ENCODE data around the gene SYNE4. TPM values are rescaled to one million over a fixed set of nuclear protein-coding genes. Genes with fewer than 3 reads are reported as not detected.
"Not testable (repeated sequence)": the region's sequence is repeated elsewhere in the genome, so short reads cannot be mapped to it uniquely, and the experiment has no call there.

Gene SYNE4
- total RNA-seq, 1 donor, result not detected

DNA sequence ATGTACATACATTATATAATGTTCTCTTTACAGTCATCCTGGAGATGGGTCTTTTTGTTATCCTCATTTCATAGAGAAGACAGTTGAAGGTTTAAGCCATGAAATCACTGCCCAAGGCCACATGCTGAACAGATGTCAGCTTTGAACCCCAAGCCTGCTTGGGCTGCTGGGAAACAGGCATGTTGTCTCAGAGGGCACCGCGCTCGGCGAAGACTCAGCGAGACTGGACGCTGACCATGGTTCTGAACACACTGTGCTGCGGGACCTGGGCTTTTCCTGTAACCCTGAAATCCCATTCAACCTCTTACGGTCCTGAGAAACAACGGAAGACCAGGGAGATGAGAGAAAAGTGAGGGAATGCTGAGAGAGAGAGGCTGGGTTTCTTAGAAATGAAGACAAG is 45.1 kb downstream of the SYNE4 start:
- no peak overlapping the region for H3K4me3 ChIP-seq (ENCODE audit: low read depth, low read length)
- peak; percentile 62 for DNase-seq (ENCODE audit: low read depth)
- no peak for TF ChIP-seq CTCF (IDR thresholded peaks at IDR 0.05; ENCODE audit: insufficient read depth, low read depth, low read length)

GRCh38 chr19:35960432-35960972 is 48.1 kb downstream of the SYNE4 start:
- no peak overlapping the region for H3K4me3 ChIP-seq (ENCODE audit: low read depth, low read length)
- no peak for TF ChIP-seq CTCF (IDR thresholded peaks at IDR 0.05; ENCODE audit: insufficient read depth, low read depth, low read length)
- no peak for DNase-seq (ENCODE audit: low read depth)

DNA sequence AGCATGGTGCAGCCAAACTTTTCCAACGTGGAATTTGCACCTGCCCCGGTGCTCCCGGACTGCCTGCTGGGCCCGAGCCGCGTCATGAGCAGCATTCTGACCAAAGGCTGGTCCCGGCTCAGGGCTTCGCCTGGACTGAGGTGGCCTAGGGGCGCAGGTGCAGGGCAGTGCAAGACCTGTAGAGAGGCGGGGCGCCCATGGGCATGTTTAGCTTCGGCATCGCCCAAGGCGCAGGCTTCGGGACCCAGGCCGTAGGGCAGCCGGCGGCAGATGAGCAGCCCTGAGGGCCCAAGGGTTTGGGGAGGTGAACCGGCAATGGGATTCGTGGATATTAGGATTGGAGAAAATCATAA is 48.7 kb downstream of the SYNE4 start:
- no peak overlapping the region for H3K4me3 ChIP-seq (ENCODE audit: low read depth, low read length)
- no peak for TF ChIP-seq CTCF (IDR thresholded peaks at IDR 0.05; ENCODE audit: insufficient read depth, low read depth, low read length)
- DNase-seq (ENCODE audit: low read depth), result no peak

GRCh38 chr19:35959040-35959967 is 49.3 kb downstream of the SYNE4 start:
- peak; percentile 31 for TF ChIP-seq CTCF (IDR thresholded peaks at IDR 0.05; ENCODE audit: insufficient read depth, low read depth, low read length)
- no peak for DNase-seq (ENCODE audit: low read depth)
- H3K4me3 ChIP-seq (ENCODE audit: low read depth, low read length), result no peak overlapping the region

DNA sequence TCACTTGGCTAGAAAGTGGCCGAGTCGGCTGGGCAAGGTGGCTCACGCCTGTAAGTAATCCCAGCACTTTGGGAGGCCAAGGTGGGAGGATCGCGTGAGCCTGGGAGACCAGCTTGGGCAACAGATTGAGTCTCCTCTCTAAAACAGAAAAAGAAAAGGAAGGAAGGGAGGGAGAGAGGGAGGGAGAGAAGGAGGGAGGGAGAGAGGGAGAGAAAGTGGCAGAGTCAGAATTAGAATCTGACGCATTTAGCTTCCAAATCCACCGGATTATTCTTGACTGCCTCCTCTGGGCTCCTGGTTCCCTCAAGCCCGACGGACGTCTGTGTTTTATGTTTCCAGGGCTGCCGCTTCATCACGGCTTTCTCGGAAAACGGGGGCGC is 50.0 kb downstream of the SYNE4 start:
- TF ChIP-seq CTCF (IDR thresholded peaks at IDR 0.05; ENCODE audit: insufficient read depth, low read depth, low read length), result no peak
- no peak for DNase-seq (ENCODE audit: low read depth)
- H3K4me3 ChIP-seq (ENCODE audit: low read depth, low read length), result no peak overlapping the region

- DNase-seq (ENCODE audit: low read depth); H3K4me3 ChIP-seq (ENCODE audit: low read depth, low read length): not testable (repeated sequence)
Measured at GRCh38 chr19:35957411-35957810, 51.2 kb downstream of the SYNE4 start.

DNA sequence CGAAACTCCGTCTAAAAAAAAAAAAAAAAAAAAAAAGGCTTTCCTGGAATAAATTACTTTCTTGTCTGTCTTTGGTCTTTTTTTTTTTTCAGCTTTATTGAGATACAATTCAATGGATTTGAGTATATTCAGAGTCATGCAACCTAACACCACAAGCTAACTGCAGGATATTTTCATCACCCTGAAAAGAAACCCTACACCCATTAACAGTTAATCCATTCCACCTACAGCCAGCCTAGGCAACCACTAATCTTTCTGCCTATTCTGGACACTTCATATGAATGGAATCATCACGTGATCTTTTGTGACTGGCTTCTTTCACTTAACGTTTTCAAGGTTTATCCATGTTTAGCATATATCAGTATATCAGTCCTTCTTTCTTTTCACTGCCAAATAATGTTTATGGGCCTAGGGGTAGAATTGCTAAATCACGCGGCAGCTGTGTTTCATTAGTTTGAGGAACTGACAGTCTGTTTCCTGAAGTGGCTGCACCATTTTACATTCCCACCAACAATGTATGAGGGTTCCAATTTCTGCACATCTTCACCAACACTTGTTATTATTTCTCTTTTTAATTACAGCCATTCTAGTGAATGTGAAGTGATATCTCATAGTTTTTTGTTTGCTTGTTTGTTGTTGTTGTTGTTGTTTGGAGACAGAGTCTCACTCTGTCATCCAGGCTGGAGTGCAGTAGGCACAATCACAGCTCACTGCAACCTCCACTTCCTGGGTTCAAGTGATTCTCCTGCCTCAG is 52.6 kb downstream of the SYNE4 start:
- no peak overlapping the region for H3K4me3 ChIP-seq (ENCODE audit: low read depth, low read length)
- TF ChIP-seq CTCF (IDR thresholded peaks at IDR 0.05; ENCODE audit: insufficient read depth, low read depth, low read length), result no peak
- DNase-seq (ENCODE audit: low read depth), result no peak

All from fibroblast of villous mesenchyme (primary cell).